Mucosa of descending colon (tissue), 3 donors: ENCODE measurements around the gene AQP6. TPM values are rescaled to one million over a fixed set of nuclear protein-coding genes. Genes with fewer than 3 reads are reported as not detected.

ENCODE experiments used
- ATAC-seq: fragments of 200-7000 bp; cut with Tn5 transposase; one replicate; pipeline ENCODE4 v1.9.1; 2020; ENCODE audit warnings: mild to moderate bottlenecking, moderate library complexity
- DNase-seq, 3 donors: peaks; one replicate each; pipeline ENCODE4 v3.0.0-alpha.2; 2020
- H3K36me3 ChIP-seq: fragments of 200-600 bp; one replicate; pipeline ENCODE4 v1.8.0; 2021; ENCODE audit warnings: low read depth, mild to moderate bottlenecking
- H3K4me1 ChIP-seq: fragments of 200-600 bp; one replicate; pipeline ENCODE4 v1.8.0; 2021; ENCODE audit warnings: low read depth, mild to moderate bottlenecking
- H3K4me3 ChIP-seq: fragments of 200-600 bp; one replicate; pipeline ENCODE4 v1.8.0; 2021; ENCODE audit warnings: mild to moderate bottlenecking
- H3K9me3 ChIP-seq: fragments of 200-600 bp; one replicate; pipeline ENCODE4 v1.8.0; 2021; ENCODE audit warnings: mild to moderate bottlenecking
- intact Hi-C, 2 donors: fragments of 100-400 bp; cut with DNase I in 1 of 2; cut with micrococcal nuclease in 1 of 2; formaldehyde crosslinking; loops; one replicate each; pipeline versions ENCODE4 v1.11.0 to v1.11.1; 2022; cut with DNase I, micrococcal nuclease
- total RNA-seq, 3 donors: library from RNA; stranded (reverse); fragmentation: NEBNext Ultra II Directional in 2 of 3; extraction: Animal tissue kit (Norgen Biotek cat#: 25700) in 2 of 3; gene quantifications; one replicate each; pipeline versions ENCODE4 v1.2.1 to v1.2.4, GENCODE V29; 2021 to 2023
- TF ChIP-seq, protein P1 (sequence below): fragments of 200-600 bp; IDR thresholded peaks from one replicate; pipeline ENCODE4 v1.8.0; 2022; ENCODE audit warnings: antibody characterized with exemption, mild to moderate bottlenecking
- donor health status: DM: no; HTN: no; CAD: no; lungs with moderate emphysema.
- donor health status: DM: no; HTN: no; CAD: no.
- donor health status: DM: no; HTN: yes; CAD: no.

The AQP6 gene
- total RNA-seq, 3 donors from 2014 or later = 0.54 TPM; not detected in 2

DNA sequence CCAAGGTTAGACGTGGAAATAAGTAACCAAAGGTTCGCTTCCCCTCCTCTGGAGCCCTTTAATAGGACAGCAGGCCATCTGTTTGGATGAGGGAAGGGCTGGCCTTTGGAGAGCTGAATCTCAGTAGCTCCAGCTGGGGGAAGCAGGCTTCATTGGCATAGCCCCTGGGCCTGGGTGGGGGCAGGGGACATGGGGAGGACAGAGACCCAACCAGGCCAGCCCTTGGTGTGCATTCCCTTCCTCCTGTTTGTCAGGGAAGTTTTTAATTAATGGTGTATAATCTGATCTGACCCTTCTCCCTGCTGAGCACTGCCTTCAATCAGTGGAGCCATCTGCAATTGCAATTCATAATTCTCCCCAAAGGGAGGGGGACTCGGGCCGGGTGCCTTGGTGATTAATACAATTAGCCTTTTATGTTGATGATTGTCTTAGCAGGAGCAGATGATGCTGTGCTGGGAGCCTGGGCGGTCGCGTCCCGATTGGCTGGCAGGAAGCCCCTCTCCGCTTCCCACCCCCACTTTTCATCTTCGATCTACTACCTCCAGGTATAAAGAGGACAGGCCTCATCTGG, 6.4 kb downstream of the AQP6 start:
- ATAC-seq (no peak), DNase-seq (no peak)
- H3K36me3 ChIP-seq = no peaks in the 10 kb centered on the region
- TF ChIP-seq, protein P1, sequence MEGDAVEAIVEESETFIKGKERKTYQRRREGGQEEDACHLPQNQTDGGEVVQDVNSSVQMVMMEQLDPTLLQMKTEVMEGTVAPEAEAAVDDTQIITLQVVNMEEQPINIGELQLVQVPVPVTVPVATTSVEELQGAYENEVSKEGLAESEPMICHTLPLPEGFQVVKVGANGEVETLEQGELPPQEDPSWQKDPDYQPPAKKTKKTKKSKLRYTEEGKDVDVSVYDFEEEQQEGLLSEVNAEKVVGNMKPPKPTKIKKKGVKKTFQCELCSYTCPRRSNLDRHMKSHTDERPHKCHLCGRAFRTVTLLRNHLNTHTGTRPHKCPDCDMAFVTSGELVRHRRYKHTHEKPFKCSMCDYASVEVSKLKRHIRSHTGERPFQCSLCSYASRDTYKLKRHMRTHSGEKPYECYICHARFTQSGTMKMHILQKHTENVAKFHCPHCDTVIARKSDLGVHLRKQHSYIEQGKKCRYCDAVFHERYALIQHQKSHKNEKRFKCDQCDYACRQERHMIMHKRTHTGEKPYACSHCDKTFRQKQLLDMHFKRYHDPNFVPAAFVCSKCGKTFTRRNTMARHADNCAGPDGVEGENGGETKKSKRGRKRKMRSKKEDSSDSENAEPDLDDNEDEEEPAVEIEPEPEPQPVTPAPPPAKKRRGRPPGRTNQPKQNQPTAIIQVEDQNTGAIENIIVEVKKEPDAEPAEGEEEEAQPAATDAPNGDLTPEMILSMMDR = no peak
- intact Hi-C loops = no loop called here
- no peaks in the 10 kb centered on the region for H3K4me1 ChIP-seq
- no peak overlapping the region for H3K4me3 ChIP-seq
- H3K9me3 ChIP-seq = no peaks in the 10 kb centered on the region

DNA sequence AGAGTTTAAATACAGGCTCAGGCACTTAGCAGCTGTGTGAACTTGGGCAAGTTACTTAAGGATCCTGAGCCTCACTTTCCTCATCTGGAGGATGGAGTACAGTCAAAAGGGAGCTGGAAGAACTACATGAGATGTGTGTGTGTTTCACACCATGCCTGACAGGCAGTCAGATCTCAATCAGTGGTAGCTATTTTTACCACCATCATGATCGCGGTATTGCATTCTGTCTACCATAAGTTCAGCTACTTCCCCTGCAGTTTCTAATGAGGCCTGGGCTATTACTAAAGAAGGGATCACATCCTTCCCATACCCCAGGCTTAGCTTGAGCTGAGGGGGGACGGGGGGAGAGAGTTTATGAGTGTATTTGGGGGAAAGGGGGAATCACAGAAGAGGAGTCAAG, 7.0 kb downstream of the AQP6 start:
- Histone ChIP-seq H3K4me1 (no peaks in the 10 kb centered on the region), H3K4me3 (no peak overlapping the region), H3K9me3 (no peaks in the 10 kb centered on the region), H3K36me3 (no peaks in the 10 kb centered on the region)
- no peak for DNase-seq
- intact Hi-C loops = no loop called here
- TF ChIP-seq, protein P1 = no peak
- no peak for ATAC-seq

DNA sequence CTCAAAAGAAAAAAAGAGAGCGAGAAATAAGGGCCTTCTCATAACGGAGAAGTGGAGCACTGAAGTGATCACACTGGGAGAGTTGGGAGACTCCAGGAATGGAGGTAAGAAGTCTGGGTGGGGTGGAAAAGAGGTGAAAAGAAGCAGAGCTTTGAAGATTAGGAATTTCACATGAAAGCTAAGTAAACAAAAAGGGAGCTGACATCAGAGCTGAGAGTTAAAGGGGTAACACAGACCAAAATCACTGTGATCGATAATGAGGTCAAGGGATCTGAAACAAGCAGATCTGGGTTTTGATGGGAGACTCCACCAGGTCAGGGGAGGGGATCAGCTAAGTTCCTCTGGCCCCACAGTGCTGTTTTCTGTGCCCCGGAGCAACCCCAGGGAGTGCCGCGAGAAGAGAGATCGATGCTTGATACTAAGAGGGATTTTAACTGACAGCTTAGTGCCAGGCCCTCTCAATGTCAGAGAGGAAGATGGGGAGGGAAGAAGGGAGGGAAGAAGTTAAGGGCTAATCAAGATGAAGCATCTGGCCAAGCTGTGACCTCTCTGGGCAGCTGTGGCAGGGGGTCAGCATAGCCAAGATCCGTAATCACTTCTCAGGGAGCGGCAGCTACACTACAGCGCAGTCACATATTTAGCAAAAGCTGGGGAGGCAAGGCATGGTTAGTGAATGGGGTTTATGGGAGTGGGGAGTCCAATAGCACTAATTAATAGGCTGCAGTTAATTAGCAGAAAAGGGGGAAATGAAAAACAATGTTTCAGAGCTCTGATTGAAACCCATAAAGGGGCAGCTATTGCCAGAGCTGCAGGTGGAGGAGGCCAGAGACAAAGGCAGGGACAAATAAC, 8.0 kb downstream of the AQP6 start:
- ATAC-seq (no peak), DNase-seq (no peak)
- no peaks in the 10 kb centered on the region for H3K9me3 ChIP-seq
- intact Hi-C loops = no loop called here
- no peaks in the 10 kb centered on the region for H3K4me1 ChIP-seq
- no peaks in the 10 kb centered on the region for H3K36me3 ChIP-seq
- TF ChIP-seq, protein P1 = no peak
- no peak overlapping the region for H3K4me3 ChIP-seq

DNA sequence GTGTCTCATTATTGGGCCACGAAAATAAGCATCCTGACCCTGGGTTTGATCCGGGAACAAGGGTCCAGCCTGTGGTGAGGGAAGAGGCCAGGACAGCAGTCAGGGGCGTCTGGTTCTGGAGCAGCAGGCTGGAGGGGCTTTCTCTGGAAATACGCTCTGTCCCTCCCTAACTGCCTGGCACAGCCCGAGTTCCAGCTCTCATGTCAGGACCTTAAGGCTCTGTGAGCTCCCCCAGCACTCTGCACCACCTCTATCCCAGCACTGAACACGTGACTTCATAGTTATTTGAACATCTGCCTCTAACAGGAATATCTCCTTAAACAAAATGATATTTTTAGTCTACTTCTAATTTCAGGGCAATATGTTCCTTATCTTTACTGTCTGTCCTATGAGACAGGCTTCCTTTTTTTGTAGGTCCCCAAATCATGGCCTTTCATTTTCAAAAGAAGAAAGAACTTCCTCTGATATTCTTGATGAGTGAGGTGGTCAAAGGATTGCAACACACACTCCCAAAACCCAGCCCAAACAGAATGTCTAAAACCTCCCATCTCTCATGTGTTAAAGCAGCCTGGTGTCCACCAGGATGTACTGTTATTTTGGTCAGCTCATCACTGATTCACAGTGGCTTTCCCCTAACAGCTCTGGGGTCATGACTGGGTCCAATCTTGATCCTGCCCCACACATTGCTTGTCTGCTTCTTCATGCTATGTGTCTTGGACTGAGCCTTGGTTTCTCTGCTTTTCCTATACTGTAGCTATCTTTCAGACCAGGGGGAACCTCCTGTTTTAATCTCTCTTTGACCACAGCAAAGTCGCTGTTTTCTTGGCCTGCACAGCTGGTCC, 9.7 kb downstream of the AQP6 start:
- Histone ChIP-seq H3K9me3 (no peaks in the 10 kb centered on the region), H3K4me1 (no peaks in the 10 kb centered on the region), H3K4me3 (no peak overlapping the region), H3K36me3 (no peaks in the 10 kb centered on the region)
- TF ChIP-seq, protein P1 = no peak
- DNase-seq (no peak), ATAC-seq (no peak)
- intact Hi-C loops = no loop called here

DNA sequence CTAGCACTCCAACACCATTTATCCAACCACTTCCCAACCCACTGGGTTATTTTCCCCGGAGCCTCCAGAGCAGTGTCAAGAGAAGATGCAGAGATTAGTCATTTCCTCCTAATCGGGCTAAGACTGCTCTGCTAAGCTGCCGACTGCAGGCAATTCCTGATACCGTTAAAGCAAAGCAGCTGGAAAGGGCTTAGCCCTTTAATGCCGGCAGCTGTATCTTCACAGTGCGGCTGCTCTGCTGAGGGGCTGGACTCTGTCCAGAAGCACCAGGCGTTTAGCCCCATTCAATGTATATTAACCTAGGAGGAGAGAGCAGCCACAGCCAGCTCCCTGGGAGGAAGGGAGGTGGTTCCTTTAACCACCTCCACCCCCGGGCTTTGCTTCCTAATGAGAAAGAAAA, 11.1 kb downstream of the AQP6 start:
- ATAC-seq = peak; percentile 68
- H3K36me3 ChIP-seq = no peaks in the 10 kb centered on the region
- no peaks in the 10 kb centered on the region for H3K4me1 ChIP-seq
- intact Hi-C loops = no loop called here
- DNase-seq = peak in 1 of 3 donors; percentile 27
- no peak overlapping the region for H3K4me3 ChIP-seq
- TF ChIP-seq, protein P1 = no peak
- H3K9me3 ChIP-seq = no peaks in the 10 kb centered on the region
